LNCaP clone FGC (cell line): Measurements from ENCODE around the gene MRNIP.
A peak's percentile ranks its signal among the peaks of the same experiment; 100 is the strongest.

Experiments used
- DNase-seq: peaks from one replicate; pipeline ENCODE4 v3.0.0-alpha.2; 2011; ENCODE audit warnings: low read depth
- H3K4me3 ChIP-seq: 2 replicates; pipeline ENCODE4 v1.5.1; 2011; ENCODE audit warnings: mild to moderate bottlenecking, low read depth, low read length, control low read depth
- TF ChIP-seq, protein P1 (sequence below): IDR thresholded peaks from 2 replicates; pipeline ENCODE4 v1.5.1; 2012; ENCODE audit warnings: mild to moderate bottlenecking; ENCODE audit not compliant: control insufficient read depth, insufficient read depth; ENCODE audit errors: extremely low read depth

The MRNIP gene

DNA sequence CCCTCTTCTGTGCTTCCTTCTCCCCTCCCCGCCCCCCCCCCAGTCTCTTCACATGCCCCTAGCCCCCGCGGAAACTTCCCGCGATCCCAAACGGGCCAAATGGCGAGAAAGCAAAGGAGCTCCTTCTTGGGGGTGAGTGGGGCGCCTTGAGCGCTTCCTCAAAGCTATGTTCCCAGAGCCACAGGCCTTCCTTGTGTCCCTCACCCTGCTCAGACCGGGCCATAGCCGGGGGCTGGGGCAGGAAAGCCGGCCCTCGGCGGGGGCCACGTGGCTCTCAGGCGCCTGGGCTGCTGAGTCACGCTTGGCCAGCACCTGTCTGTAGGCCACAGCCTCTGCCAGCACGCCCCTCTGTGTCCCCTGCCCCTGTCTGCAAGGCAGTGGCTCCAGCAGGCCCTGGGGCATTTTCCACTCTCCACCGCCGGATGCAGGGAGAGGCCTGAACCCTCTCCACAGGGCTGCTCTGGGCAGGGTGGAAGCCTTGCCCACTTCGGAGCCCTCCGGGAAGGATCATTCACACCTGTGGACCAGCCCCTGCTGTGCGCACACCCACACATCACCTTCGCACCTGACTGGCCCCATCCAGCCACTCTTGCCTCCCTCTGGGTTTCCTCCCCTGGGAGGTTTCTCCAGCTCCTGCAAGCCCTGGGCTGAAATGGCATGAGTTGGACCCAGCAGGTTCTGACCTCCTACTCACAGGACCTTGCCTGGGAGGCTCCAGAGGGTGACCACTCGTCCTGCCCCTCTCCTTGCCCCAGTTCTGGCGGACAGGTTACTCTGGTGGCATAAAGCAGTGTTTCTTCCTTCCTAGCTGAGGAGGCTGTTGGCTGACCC lies 39.1 kb downstream of the MRNIP start:
- DNase-seq: no peak
- TF ChIP-seq, protein P1, sequence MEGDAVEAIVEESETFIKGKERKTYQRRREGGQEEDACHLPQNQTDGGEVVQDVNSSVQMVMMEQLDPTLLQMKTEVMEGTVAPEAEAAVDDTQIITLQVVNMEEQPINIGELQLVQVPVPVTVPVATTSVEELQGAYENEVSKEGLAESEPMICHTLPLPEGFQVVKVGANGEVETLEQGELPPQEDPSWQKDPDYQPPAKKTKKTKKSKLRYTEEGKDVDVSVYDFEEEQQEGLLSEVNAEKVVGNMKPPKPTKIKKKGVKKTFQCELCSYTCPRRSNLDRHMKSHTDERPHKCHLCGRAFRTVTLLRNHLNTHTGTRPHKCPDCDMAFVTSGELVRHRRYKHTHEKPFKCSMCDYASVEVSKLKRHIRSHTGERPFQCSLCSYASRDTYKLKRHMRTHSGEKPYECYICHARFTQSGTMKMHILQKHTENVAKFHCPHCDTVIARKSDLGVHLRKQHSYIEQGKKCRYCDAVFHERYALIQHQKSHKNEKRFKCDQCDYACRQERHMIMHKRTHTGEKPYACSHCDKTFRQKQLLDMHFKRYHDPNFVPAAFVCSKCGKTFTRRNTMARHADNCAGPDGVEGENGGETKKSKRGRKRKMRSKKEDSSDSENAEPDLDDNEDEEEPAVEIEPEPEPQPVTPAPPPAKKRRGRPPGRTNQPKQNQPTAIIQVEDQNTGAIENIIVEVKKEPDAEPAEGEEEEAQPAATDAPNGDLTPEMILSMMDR: no peak
- no peak overlapping the region for H3K4me3 ChIP-seq

DNA sequence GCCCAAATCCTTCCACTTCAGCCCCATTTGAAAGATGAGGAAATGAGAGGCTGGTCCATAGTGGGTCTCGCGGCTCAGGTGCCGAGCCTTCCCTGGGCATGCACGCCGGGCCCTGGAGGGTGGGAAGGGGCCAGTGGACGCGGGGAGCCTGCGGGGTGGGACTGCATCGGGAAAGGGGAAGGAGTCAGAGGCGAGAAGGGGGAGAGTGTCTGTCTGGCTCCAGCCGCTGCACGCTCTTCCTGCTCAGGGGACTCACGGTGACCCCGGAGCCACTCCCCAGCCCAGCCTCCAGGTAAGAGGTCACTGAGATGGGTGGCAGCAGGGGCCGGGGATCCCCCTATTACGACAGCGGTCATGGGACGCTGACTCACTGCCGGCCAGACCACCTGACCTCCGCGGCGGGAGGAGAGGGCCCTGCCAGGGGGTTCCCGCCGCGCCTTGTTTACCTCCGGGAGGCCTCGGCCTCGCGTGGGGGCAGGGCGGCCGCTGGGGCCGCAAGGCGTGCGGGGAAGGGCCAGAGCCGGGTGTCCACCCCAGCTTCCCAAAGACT lies 39.8 kb downstream of the MRNIP start:
- H3K4me3 ChIP-seq: peak overlapping the region; percentile 38
- TF ChIP-seq, protein P1: no peak
- DNase-seq: peak; percentile 67

DNA sequence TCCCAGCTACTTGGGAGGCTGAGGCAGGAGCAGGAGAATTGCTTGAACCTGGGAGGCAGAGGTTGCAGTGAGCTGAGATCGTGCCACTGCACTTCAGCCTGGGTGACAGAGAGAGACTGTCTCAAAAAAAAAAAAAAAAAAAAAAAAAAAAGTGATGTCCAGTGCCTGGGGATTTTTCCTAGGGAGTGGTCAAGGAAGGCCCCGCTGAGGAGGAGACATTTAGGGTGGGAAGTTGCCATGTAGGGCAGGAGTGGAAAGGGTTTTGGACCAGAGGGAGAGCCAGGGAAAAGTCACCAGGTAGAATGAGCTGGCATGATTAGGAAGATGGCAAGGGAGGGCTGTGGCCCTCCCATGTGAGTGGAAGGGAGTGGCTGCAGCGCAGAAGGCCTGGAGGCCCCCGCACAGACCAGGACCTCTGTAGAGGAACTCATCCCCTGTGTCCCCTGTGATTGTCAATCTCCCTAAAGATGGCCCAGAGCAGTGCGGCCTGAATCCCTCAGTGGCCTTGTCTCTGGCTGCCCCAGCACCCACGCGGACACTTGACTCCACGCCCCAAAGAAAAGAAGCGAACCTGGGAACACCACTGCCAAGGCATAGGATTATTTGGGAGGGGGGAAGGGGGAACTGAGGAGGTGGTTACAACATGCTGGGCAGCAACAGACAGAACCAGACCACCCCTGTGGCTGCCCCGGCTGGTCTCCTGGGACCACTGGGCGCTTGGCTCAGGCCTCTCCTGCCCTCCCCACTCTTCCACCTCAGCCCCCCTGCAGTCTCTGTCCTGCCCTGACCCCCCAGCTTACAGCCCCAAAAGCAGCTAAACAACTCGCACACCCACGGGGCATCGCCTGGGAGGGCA lies 40.5 kb downstream of the MRNIP start:
- no peak for DNase-seq
- TF ChIP-seq, protein P1: no peak
- peak overlapping the region; percentile 38 for H3K4me3 ChIP-seq

DNA sequence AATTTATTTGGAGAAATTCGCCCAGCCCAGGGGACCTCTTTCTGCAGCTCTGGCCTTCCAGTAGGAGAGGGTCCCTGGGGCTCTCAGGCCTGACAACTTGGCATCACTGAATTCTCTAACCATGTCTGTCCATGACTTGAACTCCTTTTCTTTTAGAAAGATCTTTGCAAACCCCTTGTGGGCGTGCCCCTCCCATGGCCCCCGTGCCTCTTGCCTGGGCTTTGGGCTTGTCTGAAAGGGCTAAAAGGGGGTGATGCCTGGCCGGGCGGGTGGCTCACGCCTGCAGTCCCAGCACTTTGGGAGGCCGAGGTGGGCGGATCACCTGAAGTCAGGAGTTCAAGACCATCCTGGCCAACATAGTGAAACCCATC lies 41.2 kb downstream of the MRNIP start:
- DNase-seq: no peak
- H3K4me3 ChIP-seq: no peak overlapping the region
- TF ChIP-seq, protein P1: no peak

DNA sequence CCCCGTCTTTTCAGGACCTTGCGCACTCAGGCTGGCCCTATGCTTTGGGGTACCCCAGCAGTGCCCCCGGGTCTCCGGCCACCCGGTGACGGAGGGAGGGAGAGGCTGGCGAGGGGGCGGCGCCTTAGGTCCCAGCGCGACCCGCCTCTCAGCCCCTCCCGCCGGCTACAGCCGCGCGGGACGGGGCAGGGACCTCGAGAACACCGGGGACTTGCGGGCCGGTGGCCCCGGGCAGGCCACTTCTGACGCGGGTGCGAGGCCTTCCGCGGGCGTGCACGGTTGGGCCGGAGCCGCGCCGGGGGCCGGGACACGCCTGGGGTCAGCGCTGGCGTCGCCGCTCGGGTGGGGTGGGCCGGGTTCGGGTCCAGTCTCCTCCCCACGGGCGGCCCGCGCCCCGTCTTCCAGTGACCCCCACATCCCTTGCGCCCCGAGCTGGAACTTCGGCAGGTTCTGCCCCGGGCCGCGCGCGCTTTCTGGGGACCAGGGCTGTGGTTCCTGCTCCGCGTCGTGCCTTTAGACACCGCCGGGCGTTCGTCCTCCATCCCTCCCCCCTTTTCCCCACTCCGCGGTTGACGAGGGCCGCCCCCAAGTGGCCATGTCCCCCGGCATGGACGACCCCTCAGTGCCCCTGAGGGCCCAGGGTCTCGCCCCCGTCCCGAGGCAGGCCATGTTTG lies 41.7 kb downstream of the MRNIP start:
- H3K4me3 ChIP-seq: no peak overlapping the region
- TF ChIP-seq, protein P1: no peak

DNA sequence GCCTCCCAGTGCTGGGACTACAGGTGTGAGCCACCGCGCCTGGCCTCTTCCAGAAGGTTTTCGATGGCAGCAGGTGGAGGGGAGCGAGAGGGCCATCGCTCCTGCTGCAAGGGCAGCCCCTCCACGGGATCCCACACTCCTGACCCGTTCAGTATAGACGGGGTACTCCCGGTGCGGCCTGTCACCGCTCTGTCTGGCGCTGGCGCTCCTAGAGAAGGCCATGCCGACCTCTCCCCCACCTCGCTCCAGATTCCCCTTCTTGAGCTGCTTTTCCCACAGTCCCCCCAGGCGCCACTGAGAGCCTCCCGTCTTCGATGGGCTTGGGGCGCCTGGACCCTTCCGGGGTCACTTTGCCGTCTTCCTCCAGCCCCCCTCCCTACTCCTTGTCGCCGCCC lies 42.2 kb downstream of the MRNIP start:
- no peak for DNase-seq
- no peak overlapping the region for H3K4me3 ChIP-seq
- TF ChIP-seq, protein P1: no peak

More for the DNA sequence above, 41.7 kb downstream of the MRNIP start:
- no peak for DNase-seq
